Ureter (tissue), 1 donor: ENCODE results near the gene NUP93. TPM values are rescaled to one million over a fixed set of nuclear protein-coding genes. Genes with fewer than 3 reads are reported as not detected.
"Not testable (repeated sequence)": the region's sequence is repeated elsewhere in the genome, so short reads cannot be mapped to it uniquely, and the experiment has no call there.

Experiments used
- DNase-seq: peaks from one replicate; pipeline ENCODE4 v3.0.0-alpha.2; 2020; ENCODE audit warnings: low spot score
- total RNA-seq: library from RNA; stranded (reverse); gene quantifications from one replicate; pipeline ENCODE4 v1.2.4, GENCODE V29; 2023
- donor health status: DM: yes; HTN: yes; CAD: no.

The NUP93 gene
- total RNA-seq, 1 donor from 2014 or later: 69.1 TPM

- DNase-seq: no peak
Observed at GRCh38 chr16:56868175-56868574, 138.2 kb downstream of the NUP93 start.

- DNase-seq: not testable (repeated sequence)
Observed at GRCh38 chr16:56868766-56869165, 138.8 kb downstream of the NUP93 start.

- no peak for DNase-seq
Observed at GRCh38 chr16:56869513-56870275, 139.8 kb downstream of the NUP93 start.

GRCh38 chr16:56870276-56870888 lies 140.5 kb downstream of the NUP93 start:
- no peak for DNase-seq

GRCh38 chr16:56871172-56871593 lies 141.3 kb downstream of the NUP93 start:
- DNase-seq: no peak

GRCh38 chr16:56872863-56873391 lies 143.0 kb downstream of the NUP93 start:
- DNase-seq: no peak

- no peak for DNase-seq
Observed at GRCh38 chr16:56874800-56875199, 144.9 kb downstream of the NUP93 start.

GRCh38 chr16:56876048-56876447 lies 146.1 kb downstream of the NUP93 start:
- DNase-seq: no peak

- DNase-seq: no peak
Observed at GRCh38 chr16:56877486-56878182, 147.7 kb downstream of the NUP93 start.

GRCh38 chr16:56878282-56878854 lies 148.4 kb downstream of the NUP93 start:
- no peak for DNase-seq

GRCh38 chr16:56879276-56879675 lies 149.3 kb downstream of the NUP93 start:
- DNase-seq: no peak

GRCh38 chr16:56880176-56880575 lies 150.2 kb downstream of the NUP93 start:
- DNase-seq: no peak

- no peak for DNase-seq
Observed at GRCh38 chr16:56880685-56881084, 150.8 kb downstream of the NUP93 start.

GRCh38 chr16:56882077-56882800 lies 152.3 kb downstream of the NUP93 start:
- DNase-seq: no peak

GRCh38 chr16:56883586-56883985 lies 153.7 kb downstream of the NUP93 start:
- DNase-seq: no peak

GRCh38 chr16:56884026-56884582 lies 154.2 kb downstream of the NUP93 start:
- no peak for DNase-seq

- not testable (repeated sequence) for DNase-seq
Observed at GRCh38 chr16:56884929-56885328, 155.0 kb downstream of the NUP93 start.

- no peak for DNase-seq
Observed at GRCh38 chr16:56885446-56886162, 155.7 kb downstream of the NUP93 start.

- DNase-seq: no peak
Observed at GRCh38 chr16:56886296-56886695, 156.4 kb downstream of the NUP93 start.

- DNase-seq: no peak
Observed at GRCh38 chr16:56886826-56887225, 156.9 kb downstream of the NUP93 start.
